ENCODE measurements around the gene CACHD1. TPM values are rescaled to one million over a fixed set of nuclear protein-coding genes. Genes with fewer than 3 reads are reported as not detected.

The CACHD1 gene
- total and polyA plus RNA-seq, 9 of the 15 experiments (the other 6 are each of a cell fraction or from before 2014, with no cell fraction given) = 0.07 TPM; not detected in 8

GRCh38 chr1:64651841-64652240, 181.9 kb downstream of the CACHD1 start (continued):
- TF ChIP-seq MGA (IDR thresholded peaks at IDR 0.05) = no peak
- TF ChIP-seq ID3 (CRISPR knock-in tag; IDR thresholded peaks at IDR 0.05) = no peak
- TF ChIP-seq ID3 (tag; IDR thresholded peaks at IDR 0.05) = no peak
- TF ChIP-seq HDAC2 (IDR thresholded peaks at IDR 0.05) = no peak

Data from K562 (cell line).